ENCODE data around the gene WNT5B.
"Not testable (repeated sequence)": the region's sequence is repeated elsewhere in the genome, so short reads cannot be mapped to it uniquely, and the experiment has no call there.

Gene WNT5B

DNA sequence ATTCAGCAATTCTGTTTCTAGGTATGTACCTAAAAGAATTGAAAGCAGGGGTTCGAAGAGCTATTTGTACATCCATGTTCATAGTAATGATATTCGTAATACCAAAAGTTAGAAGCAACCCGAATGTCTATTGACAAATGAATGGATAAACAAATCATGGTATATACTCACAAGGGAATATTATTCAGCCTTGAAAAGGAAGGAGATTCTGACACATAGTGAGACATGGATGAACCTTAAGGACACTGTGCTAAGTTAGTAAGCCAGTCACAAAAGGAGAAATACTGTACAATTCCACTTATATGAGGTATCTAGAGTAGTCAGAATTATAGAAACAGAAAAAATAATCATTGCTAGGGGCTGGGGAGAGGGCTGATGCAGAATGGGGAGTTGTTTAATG, 30.3 kb upstream of the WNT5B start:
- no peak for DNase-seq (ENCODE audit: low spot score)

DNA sequence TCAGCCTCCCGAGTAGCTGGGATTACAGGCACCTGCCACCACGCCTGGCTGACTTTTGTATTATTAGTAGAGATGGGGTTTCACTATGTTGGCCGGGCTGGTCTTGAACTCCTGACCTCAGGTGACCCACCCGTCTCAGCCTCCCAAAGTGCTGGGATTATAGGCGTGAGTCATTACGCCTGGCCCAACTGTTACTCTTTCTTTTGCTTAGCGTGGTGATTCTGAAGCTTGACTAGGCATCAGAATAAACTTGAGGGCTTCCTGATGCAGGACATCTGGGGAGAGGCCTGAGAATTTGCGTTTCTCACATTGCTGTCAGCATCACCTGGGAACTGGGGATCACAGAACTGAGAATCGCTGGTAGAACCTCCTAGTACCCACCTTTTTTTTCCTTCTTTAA, 26.3 kb upstream of the WNT5B start:
- not testable (repeated sequence) for DNase-seq (ENCODE audit: low spot score)

DNA sequence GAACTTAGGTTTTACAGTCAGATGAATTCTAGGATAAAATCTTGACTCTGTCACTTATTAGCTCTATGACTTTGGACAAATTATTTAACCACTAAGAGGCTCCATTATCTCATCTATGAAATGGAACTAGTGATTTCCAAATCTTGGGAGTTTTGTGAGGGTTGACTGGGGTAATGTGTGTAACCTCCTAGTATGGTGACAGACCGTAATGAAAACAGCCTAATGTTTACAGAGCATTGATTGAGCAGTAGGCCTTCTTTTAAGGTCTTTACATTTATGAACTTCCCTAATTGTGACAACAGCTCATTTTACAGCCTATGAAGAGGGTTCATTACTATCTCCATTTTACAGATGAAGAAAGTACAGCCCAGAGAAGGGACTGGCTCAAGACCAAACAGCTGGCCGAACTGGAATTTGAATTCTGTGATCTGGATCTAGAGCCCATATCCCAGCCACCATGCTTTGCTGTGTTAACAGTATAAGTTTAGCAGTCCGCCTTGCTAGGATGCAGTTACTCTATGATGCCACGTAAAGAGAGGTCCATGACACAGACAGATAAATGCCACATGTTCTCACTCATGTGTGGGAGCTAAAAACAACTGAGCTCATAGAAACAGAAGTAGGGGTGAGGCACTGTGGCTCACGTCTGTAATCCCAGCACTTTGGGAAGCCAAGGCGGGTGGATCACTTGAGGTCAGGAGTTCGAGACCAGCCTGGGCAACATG, 25.6 kb upstream of the WNT5B start:
- no peak for DNase-seq (ENCODE audit: low spot score)

DNA sequence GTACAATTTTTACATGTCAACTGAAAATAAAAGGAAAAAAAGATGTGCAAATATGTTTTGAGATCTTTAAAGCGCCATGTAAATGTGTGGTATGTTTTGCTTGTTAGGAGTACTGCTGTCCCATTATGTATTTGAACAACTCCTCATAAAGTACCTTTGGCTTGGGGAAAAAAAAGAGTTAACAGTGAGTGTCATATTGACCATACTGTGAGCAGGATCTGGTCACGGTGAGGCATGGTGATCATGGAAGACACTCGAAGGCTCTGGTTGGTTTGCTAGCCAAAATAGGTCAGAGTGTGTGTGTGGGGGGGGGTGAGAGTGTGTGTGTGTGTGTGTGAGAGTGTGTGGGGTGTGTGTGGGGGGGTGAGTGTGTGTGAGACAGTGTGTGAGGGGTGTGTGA, 24.6 kb upstream of the WNT5B start:
- no peak for DNase-seq (ENCODE audit: low spot score)

DNA sequence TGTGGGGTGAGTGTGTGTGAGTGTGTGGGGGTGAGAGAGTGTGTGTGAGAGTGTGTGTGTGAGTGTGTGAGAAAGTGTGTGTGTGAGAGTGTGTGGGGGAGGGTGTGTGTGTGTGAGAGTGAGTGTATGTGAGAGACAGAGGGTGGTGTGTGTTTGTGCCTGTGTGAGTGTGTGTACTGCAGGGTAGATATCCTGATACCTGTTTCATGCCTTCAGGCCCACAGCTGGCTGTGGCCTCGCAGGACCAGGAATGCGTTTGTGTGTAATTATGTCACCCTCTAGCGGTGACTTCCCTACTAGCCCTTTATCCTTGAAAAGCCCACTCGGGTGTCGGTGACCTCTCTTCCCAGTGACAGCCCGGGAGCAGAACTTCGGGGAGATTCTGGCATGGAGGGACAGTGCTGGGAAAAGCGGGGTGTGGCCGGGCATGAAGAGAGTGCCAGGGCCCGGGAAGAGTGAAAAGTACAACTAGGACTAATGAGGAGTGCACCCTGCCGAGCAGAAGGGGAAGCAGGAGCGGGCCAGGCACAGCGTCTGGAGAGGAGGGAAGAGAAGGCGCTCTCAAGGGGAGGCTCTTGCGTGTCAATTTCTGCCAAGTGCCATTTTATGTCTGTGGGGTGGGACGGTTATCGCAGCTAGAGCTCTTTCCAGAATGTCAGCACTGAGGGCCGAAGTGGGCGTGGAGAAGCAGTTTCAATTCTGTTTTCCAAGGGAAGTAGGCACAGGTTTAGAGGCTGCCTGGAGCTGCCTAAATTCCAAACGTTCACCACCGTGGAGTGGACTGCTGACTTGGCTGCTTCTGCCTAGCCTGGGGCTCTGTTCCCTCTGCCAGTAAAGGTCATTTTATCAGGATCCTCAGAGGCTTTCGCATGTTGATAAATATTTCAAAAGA, 23.7 kb upstream of the WNT5B start:
- DNase-seq (ENCODE audit: low spot score) = peak; percentile 88

DNA sequence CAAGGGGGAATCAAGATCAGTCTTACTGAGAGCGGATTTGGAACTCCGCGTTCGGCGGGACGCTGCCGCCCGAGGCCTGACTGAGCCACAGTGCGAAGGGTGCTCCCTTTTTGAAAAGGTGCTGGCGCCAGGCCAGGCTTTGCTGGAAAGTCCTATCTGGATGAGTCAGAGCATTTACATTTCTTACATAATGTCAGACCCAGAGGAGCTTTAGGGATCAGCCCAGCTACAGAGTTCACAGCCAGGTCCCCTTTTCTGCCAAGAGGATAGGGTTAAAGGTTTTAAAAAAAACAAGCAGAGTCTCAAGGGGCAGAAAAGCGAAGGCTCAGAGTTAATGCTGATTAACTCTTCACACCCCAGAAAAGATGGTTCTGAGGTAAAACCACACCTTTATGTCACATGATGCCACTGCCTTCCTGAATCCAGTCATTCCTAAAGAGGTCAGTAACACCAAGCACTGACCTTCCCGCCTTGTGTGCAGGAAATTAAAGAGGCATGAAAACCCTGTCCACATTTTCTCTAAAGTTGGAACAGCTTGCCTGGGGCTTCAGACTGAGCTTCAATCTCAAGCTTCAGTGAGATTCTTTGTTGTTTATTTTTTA, 22.9 kb upstream of the WNT5B start:
- DNase-seq (ENCODE audit: low spot score) = peak; percentile 99

DNA sequence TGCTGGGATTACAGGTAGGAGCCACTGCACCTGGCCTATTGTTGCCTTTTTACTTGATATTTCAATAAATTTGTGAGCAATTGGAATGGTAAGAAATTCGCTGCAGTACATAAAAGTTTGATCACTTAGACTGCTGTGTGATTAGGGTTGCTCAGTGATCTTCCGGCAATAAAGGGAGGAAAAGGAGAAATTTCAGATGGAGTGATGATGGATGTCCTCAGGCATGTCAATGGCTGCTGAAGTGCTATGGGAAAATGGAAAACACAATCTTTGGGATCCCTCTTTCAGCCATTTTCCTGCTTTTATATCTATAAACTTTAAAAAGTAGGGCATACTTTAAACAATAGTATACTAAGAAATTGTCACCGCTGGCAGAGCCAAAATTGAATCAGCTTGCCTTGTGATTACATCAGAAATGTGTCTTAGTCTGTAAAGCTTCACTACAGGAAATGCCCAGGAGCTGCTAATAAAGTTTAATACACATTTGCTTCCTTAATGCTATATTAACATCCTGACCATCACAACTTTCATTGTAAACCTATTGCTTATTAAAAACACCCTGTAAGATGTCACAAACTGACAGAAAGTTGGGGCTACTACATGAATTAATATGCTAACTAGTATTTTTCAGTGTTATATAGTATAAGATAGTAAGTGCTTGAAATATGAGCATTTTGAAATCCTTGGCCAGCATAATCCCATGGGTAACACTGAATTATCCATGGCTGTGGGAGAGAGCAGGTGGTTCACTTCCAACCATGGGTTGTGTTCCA, 20.9 kb upstream of the WNT5B start:
- DNase-seq (ENCODE audit: low spot score) = no peak

DNA sequence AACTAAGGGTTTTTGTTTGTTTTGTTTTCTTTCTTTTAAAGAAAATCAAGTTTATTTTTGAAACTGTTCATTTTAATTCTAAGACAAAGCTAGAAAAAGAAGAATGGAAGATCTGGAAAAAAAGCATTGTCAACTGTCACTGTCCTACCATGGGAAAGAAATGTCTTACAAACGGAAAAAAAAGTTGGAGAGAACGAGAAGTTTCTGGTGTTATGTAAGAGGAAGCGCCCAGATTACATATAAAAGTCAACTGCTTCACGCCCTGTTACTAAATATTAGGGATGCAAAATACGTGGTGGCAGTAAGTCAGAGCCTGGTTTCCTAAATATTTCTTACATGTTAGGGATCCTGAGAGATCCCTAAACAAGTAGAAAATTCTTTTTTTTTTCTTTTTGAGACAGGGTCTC, 20.3 kb upstream of the WNT5B start:
- no peak for DNase-seq (ENCODE audit: low spot score)

DNA sequence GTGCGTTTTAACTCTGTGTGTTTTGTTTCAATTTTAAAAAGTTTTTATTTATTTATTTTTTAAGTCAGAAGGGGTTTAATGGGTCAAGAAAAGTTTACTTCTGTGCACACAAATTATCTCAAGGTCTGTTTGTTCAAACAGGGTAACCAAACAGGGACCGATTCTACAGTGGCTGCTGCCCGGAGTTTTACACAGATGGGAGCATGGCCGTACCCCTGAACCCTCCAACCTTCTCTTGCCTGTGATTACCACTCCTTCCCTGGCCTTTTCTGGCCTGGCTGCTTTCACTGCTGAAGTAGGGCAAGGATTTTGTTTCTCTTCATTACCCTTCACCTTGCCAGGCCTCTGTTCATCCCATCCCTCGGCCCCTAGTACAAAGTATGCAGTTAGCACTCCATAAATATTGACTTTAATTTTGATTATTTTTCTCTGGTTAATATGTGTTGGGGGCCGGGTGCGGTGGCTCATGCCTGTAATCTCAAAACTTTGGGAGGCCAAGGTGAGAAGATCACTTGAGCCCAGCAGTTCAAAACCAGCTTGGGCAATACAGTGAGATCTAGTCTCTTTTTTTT, 18.9 kb upstream of the WNT5B start:
- DNase-seq (ENCODE audit: low spot score) = no peak

DNA sequence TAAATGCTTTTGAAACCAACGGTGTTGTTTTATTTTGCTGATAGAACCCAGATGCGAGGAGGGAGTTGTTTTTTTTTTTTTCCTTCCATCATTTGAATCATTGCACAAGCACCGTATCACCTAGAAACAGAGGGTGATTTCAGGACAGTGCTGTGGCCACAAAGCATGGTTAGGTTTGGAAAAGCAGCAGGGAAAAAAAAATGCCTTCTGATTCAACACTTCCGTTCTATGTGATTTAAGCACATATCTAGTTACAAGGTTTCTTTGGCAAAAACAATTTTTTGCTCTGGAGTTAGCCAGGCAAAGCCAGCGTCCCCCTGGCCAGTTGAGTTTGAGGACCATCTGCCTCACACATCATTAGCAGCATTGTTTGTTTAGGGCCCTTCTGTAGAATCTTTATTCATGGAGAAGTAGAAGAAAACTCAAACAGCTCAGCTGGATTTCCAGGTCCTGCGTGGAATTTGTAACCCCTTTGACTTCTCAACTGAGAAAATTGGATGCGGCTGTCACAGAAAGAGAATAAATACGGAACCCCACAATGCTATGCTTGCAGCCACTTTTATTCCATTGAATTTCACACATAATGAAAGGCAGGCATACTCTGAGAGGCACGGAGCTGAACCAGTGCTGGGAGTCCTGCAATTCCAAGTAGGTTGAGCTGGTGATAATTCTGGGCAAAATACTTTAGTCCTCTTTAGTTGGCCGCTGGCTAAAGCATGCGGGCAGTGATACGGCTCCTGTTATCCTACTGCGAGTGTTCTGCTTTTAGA, 17.0 kb upstream of the WNT5B start:
- no peak for DNase-seq (ENCODE audit: low spot score)

DNA sequence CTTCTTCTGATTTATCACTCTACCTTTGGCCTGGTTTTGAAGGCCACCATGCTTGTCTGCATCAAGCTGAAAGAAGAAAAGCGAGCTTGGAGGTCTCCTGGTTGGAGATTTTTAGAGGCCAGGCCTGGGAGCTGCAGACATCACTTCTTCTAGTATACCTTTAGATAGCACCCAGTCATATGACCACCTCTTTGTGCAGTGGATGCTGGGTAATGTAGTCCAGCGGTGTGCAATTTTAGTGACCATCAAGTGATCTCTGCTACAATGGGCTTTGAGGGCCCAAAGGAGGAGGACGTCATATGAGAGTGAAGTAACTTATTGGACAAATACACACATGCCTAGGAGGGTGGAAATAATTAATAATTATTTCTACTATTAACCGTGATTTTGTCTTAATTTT, 15.2 kb upstream of the WNT5B start:
- DNase-seq (ENCODE audit: low spot score) = no peak

DNA sequence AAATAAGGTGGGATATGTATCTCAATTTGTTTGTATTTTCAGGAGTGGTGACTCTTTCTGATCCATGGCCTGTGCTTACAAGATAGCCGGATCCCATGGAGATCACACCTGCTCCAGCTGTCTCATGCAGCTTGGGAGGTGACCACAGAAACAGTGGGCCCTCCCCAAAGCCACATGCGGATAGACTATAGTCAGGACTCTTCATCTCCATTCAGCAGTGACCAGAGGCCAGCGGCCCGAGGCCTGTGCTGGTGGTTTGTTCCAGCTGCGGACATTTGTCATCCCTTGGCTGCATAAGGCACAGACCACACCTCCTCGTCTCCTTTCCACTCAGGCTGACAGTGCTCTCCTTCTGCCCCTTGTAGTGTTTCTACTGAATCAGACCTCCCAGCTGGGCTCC, 14.7 kb upstream of the WNT5B start:
- no peak for DNase-seq (ENCODE audit: low spot score)

DNA sequence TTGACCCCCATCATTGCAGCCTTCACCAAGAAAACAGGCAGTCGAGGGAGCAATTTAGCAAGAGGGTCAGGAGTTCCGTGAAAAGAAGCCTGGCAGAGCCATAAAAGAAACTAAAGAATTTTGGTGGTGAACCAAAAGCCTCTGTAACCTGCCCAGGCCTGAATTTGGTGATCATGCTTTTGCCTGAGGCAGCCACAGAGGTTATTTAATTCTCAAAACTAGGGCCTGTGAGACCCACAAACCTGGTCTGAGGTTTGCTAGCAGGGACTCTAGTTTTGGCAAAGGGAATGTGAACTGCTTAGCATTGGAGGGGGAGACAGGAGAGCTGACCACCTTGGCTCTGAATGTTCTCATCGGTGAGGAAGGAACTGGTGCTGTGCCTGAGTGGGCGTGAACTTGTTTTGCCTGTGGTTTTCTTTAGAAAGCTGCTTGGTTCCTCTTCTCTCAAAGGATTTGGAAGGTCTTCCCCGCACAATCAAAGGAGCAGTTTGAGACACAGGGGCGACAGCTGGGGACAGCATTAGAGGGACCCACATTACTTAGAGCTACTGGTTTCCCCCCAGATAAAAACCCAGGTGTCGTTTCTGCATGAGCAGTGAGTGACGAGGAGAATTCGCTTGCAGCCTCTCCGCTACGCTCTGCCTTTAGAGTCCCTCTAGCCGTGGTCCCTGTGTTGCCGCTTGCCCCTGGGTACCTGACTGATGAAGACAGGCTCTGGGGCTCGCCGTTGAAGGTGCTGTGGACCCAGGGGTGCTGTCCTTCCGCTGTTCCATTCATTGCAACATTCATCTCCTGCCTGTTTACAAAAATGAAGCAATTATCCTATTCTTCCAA, 12.6 kb upstream of the WNT5B start:
- no peak for DNase-seq (ENCODE audit: low spot score)

DNA sequence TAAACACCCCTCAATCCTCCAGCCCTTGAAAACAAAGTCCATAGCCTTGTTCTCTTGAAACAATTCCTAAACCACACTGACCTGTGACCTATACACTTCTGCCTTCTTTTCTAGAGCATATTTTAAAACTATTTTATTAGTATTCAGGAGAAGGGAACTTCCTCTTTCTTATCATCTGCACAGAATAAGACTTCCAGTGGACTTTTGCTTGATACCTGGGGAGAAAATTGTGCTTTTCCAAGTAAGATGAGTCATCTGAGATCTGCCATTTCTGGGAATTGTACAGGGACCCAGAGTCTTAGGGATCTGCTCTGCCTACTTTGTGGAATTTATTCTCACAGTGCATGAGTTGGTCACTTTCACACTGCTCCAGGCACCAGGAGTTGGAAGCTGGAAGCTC, 10.5 kb upstream of the WNT5B start:
- DNase-seq (ENCODE audit: low spot score) = no peak

DNA sequence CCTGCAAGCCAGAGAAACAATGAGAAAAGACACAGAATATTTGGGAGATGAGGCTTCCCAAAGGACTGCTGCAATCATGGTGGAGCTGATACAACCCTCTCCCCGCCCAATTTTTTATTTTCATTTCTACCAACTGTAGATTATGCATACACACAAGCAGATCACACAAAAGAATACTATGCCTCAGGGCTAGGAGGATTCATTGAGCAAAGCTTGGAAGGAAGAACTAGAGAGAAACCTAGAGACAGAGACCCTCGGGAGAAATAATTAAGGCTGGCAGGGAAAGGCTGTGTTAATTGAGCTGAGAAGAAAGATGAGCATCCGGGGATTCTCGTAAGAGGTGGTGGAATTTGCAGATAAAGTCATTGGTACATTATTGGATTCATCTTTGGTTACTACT, 9.9 kb upstream of the WNT5B start:
- no peak for DNase-seq (ENCODE audit: low spot score)

DNA sequence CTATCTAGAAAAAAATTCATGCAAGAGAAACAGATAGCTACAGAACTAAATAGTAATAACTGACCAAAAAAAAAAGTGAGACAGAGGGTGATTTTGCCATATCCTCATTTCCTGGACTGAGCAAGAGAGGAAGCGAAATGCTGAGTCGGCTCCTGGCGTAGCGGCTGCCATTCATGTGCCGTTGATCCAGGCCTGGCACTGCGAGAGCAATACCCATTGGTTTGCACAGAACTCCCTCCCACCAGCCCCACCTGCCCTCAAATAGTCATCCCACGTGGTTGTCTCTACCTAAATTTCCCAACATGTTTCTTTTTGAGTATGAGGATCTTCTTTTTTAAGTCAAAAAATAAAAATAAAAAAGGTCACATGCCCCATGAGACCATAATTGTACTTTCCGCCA, 9.4 kb upstream of the WNT5B start:
- no peak for DNase-seq (ENCODE audit: low spot score)

DNA sequence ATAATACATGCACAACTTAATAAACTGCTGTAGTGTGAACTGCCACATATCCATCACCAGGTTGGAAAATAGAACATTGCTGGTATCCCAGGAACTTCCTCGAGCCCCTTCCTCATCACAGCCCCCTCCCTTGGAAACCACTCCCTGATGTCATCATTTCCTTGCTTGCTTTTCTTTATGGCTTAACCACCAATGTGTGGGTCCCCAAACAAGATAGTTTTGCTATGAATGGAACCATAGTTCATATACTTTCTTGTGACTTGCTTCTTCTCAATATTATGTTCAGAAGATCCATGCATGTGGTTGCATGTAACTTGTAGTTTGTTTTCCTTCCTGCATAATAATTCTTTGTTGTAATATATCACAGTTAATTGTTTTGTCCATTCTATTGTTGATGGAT, 8.9 kb upstream of the WNT5B start:
- DNase-seq (ENCODE audit: low spot score) = no peak

DNA sequence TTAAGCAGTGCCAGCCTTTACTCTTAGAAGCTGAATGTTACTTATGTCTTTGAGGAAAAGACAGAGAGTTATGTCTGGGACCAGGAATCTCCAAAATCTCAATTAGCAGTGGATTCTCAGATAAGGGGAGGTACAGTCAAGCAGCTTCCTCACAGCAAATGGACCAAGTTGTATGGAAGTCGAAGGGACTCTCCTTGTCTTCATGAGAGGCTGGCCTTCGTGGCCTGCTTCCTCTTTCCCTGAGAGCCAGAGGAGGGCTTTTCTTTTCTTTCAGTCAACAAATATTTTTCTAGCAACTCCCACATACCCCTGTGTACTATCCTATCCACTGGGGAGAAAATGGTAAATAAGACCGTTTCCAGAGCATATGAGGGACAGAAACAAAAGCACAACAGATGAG, 6.6 kb upstream of the WNT5B start:
- DNase-seq (ENCODE audit: low spot score) = no peak

DNA sequence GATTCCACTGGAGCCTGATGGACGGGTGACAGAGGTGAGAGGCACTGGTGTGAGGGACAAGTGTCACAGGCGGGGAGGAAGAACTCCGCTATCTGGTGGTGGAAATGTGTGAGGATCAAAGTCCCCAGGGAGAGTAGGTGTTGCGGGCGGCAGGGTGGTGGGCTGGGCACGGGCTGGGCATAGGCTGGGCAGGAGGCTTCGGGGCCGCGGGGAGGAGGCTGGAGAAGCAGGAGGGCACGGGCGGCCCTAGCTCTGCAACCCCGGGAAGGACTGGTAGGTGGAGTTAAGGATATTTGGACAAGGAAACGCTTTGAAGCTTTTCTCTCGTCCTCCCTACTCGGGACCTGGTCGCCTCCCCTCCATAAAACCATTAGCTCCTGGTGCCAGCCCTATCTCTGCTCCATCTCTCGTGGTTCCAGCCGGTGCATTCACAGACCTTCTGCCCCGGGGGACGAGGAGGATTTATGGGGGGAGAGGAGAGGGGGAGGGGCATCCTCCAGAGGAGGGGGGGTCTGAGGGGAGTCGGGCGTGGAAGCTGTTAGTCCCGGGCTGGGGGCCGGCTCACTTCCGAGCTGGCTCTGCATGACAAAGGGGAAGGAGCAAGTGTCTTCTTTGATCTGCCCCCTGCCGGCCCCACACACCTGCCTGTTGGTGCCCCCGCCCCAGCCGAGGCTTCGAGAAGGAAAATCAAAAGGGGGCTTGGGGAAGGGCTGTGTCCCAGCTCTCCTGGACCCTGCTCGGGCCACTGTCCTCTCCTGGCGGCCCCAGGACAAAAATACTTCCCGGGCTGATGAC, 504 bp downstream of the WNT5B start:
- DNase-seq (ENCODE audit: low spot score) = peak; percentile 27

Measured in LoVo (cell line).